HepG2 (cell line): Measurements from ENCODE around the gene C1R. TPM values are rescaled to one million over a fixed set of nuclear protein-coding genes. Genes with fewer than 3 reads are reported as not detected.

Source experiments
- CEBPB ChIP-seq: IDR thresholded peaks from 2 replicates; pipeline ENCODE4 v1.6.1; 2011; ENCODE audit warnings: low read depth, low read length, improper control_type of control experiment, borderline replicate concordance
- CHD4 ChIP-seq: fragments of 200-600 bp; sonication (generic); IDR thresholded peaks from 2 replicates; pipeline ENCODE4 v1.7.0; 2017; ENCODE audit warnings: mild to moderate bottlenecking, low read length, borderline replicate concordance
- FOXO1 ChIP-seq: sonication (generic); formaldehyde crosslinking; IDR thresholded peaks from 2 replicates; pipeline ENCODE4 v1.4.0; 2020; ENCODE audit warnings: missing genetic modification reagents
- HCFC1 ChIP-seq: fragments of 150-350 bp; IDR thresholded peaks from 2 replicates; pipeline ENCODE4 v1.6.1; 2014; ENCODE audit warnings: low read depth, low read length
- IKZF5 ChIP-seq: IDR thresholded peaks from 2 replicates; pipeline ENCODE4 v1.6.1; 2018; ENCODE audit warnings: missing genetic modification reagents, mild to moderate bottlenecking, missing compliant biosample characterization
- PHF20 ChIP-seq: sonication (generic); formaldehyde crosslinking; IDR thresholded peaks from 2 replicates; pipeline ENCODE4 v1.5.0; 2020; ENCODE audit warnings: mild to moderate bottlenecking, missing genetic modification reagents
- SP140L ChIP-seq: sonication (generic); formaldehyde crosslinking; IDR thresholded peaks from 2 replicates; pipeline ENCODE4 v1.4.0; 2020; ENCODE audit warnings: missing genetic modification reagents, borderline replicate concordance
- STAT5B ChIP-seq: sonication (generic); formaldehyde crosslinking; IDR thresholded peaks from 2 replicates; pipeline ENCODE4 v1.4.0; 2020; ENCODE audit warnings: missing genetic modification reagents
- ZNF335 ChIP-seq: sonication (generic); formaldehyde crosslinking; IDR thresholded peaks from 2 replicates; pipeline ENCODE4 v1.4.0; 2020; ENCODE audit warnings: missing genetic modification reagents
- ZNF350 ChIP-seq: sonication (generic); formaldehyde crosslinking; IDR thresholded peaks from 2 replicates; pipeline ENCODE4 v1.4.0; 2020; ENCODE audit warnings: mild to moderate bottlenecking, low read depth, missing genetic modification reagents, borderline replicate concordance
- ZNF44 ChIP-seq: sonication (generic); formaldehyde crosslinking; IDR thresholded peaks from 2 replicates; pipeline ENCODE4 v1.5.1; 2020; ENCODE audit warnings: mild to moderate bottlenecking, missing genetic modification reagents
- ZNF513 ChIP-seq: sonication (generic); formaldehyde crosslinking; conservative IDR thresholded peaks from 2 replicates; pipeline ENCODE4 v1.5.0; 2020; ENCODE audit warnings: missing genetic modification reagents
- ZNF557 ChIP-seq: sonication (generic); formaldehyde crosslinking; IDR thresholded peaks from 2 replicates; pipeline ENCODE4 v1.4.0; 2020; ENCODE audit warnings: missing genetic modification reagents
- ZNF614 ChIP-seq: IDR thresholded peaks from 2 replicates; pipeline ENCODE4 v1.6.1; 2018; ENCODE audit warnings: missing biosample characterization, missing genetic modification reagents, inconsistent platforms, borderline replicate concordance
- ZNF746 ChIP-seq: sonication (generic); formaldehyde crosslinking; IDR thresholded peaks from 2 replicates; pipeline ENCODE4 v1.8.0; 2022; ENCODE audit warnings: mild to moderate bottlenecking, missing genetic modification reagents
- polyA plus RNA-seq, 8 experiments: library from polyadenylated mRNA; depleted of rRNA in 3 of 8; stranded (reverse) in 7 of 8; unstranded in 1 of 8; fragments of >200 nt; fragmentation: Illumina TruSeq in 4 of 8; extraction: Trizol in 4 of 8; gene quantifications; 2 replicates each; pipeline versions ENCODE4 v1.2.1 to v1.2.3, GENCODE V29; 2011 to 2016; ENCODE audit warnings: low read depth in 4 of 8, missing spikeins in 1 of 8, mixed read lengths in 1 of 8; ENCODE audit not compliant: insufficient read depth in 1 of 8
- total RNA-seq, 5 experiments: library from RNA; depleted of rRNA; stranded (reverse); fragments of >200 nt; fragmentation: Illumina TruSeq; extraction: Trizol; gene quantifications; 2 replicates each; pipeline ENCODE4 v1.2.3, GENCODE V29; 2016; ENCODE audit warnings: low read depth in 1 of 5
- TF ChIP-seq, protein P1 (sequence below): sonication (generic); formaldehyde crosslinking; IDR thresholded peaks from 2 replicates; pipeline ENCODE4 v1.4.0; 2020; ENCODE audit warnings: low read depth, mild to moderate bottlenecking, missing genetic modification reagents
- TF ChIP-seq, protein P2 (sequence below): sonication (generic); formaldehyde crosslinking; conservative IDR thresholded peaks from 2 replicates; pipeline ENCODE4 v1.4.0; 2020; ENCODE audit warnings: mild to moderate bottlenecking, missing genetic modification reagents, moderate library complexity

The C1R gene
- total and polyA plus RNA-seq, 2 of the 13 experiments (the other 11 are each of a cell fraction or from before 2014, with no cell fraction given), result 3.5 to 6.5 TPM

- TF ChIP-seq, protein P1, sequence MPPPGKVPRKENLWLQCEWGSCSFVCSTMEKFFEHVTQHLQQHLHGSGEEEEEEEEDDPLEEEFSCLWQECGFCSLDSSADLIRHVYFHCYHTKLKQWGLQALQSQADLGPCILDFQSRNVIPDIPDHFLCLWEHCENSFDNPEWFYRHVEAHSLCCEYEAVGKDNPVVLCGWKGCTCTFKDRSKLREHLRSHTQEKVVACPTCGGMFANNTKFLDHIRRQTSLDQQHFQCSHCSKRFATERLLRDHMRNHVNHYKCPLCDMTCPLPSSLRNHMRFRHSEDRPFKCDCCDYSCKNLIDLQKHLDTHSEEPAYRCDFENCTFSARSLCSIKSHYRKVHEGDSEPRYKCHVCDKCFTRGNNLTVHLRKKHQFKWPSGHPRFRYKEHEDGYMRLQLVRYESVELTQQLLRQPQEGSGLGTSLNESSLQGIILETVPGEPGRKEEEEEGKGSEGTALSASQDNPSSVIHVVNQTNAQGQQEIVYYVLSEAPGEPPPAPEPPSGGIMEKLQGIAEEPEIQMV (CRISPR knock-in tag), result peak; percentile 44; the same call in 1 of the 2 replicates
- peak; percentile 18; the same call in 1 of the 2 replicates for TF ChIP-seq IKZF5 (CRISPR knock-in tag)
- no peak for TF ChIP-seq ZNF44
- no peak for TF ChIP-seq CHD4
- no peak for TF ChIP-seq CEBPB
- 0 out of 2 replicates have a peak, but pooled peaks have one; percentile 48 for TF ChIP-seq ZNF350 (CRISPR knock-in tag)
- no peak for TF ChIP-seq HCFC1
- TF ChIP-seq, protein P2, sequence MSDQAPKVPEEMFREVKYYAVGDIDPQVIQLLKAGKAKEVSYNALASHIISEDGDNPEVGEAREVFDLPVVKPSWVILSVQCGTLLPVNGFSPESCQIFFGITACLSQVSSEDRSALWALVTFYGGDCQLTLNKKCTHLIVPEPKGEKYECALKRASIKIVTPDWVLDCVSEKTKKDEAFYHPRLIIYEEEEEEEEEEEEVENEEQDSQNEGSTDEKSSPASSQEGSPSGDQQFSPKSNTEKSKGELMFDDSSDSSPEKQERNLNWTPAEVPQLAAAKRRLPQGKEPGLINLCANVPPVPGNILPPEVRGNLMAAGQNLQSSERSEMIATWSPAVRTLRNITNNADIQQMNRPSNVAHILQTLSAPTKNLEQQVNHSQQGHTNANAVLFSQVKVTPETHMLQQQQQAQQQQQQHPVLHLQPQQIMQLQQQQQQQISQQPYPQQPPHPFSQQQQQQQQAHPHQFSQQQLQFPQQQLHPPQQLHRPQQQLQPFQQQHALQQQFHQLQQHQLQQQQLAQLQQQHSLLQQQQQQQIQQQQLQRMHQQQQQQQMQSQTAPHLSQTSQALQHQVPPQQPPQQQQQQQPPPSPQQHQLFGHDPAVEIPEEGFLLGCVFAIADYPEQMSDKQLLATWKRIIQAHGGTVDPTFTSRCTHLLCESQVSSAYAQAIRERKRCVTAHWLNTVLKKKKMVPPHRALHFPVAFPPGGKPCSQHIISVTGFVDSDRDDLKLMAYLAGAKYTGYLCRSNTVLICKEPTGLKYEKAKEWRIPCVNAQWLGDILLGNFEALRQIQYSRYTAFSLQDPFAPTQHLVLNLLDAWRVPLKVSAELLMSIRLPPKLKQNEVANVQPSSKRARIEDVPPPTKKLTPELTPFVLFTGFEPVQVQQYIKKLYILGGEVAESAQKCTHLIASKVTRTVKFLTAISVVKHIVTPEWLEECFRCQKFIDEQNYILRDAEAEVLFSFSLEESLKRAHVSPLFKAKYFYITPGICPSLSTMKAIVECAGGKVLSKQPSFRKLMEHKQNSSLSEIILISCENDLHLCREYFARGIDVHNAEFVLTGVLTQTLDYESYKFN (CRISPR knock-in tag), result peak; percentile 89
- peak; percentile 19; the same call in 1 of the 2 replicates for TF ChIP-seq FOXO1
- TF ChIP-seq PHF20 (CRISPR knock-in tag), result 0 out of 2 replicates have a peak, but pooled peaks have one; percentile 28
- TF ChIP-seq ZNF746 (CRISPR knock-in tag), result peak; percentile 96
- TF ChIP-seq SP140L (CRISPR knock-in tag), result no peak
- TF ChIP-seq ZNF513 (CRISPR knock-in tag), result no peak
- no peak for TF ChIP-seq STAT5B (CRISPR knock-in tag)
- TF ChIP-seq ZNF335 (CRISPR knock-in tag), result no peak
- TF ChIP-seq ZNF557, result no peak
- peak; percentile 44; the same call in 1 of the 2 replicates for TF ChIP-seq ZNF614 (CRISPR knock-in tag)
Observed at GRCh38 chr12:7127916-7128626, 35.8 kb upstream of the C1R start (continued).
